Measurements from ENCODE around the gene GGNBP2.
A peak's percentile ranks its signal among the peaks of the same experiment; 100 is the strongest.

The GGNBP2 gene

GRCh38 chr17:36515837-36516236 is 28.9 kb upstream of the GGNBP2 start:
- DNase-seq (ENCODE audit: low read depth in 3 of 3): no peak

DNA sequence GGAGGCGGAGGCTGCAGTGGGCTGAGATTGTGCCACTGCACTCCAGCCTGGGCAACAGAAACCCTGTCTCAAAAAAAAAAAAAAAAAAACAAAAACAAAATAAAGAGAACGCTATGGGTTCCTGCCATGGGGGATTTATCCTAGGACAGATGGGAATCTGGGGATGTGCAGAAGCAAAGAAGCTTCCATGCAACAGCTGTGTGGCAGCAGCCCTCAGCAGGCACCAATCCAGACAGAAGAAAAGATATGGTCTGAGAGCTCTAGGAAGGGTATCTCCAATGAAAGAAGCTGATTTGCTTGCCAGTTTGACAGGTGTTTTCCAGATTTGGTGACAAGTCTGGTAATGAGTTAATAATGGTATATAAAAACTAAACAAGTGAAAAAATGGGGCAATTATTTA is 21.6 kb upstream of the GGNBP2 start:
- no peak for DNase-seq (ENCODE audit: low read depth in 3 of 3)

DNA sequence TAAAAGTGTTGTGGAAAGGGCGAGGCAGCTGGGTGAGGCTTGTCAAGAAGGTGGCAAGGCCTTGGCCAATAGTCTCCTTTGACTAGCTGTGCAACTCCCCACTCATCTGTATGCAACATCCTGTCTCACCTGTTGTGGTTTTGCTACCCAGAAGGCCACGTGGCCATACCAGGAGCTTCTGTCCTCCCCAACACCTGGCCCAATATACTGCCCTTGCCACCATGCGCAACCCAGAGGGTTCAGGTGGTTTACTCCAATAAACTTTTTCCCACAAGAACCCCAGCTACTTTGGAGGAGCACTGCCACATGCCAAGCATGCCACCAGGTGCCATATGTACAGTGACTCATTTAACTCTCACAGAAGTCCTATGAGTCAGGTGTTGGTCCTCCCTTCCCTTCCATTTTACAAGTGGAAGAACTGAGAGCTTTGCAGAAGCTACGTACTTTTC is 20.3 kb upstream of the GGNBP2 start:
- DNase-seq (ENCODE audit: low read depth in 3 of 3): no peak

DNA sequence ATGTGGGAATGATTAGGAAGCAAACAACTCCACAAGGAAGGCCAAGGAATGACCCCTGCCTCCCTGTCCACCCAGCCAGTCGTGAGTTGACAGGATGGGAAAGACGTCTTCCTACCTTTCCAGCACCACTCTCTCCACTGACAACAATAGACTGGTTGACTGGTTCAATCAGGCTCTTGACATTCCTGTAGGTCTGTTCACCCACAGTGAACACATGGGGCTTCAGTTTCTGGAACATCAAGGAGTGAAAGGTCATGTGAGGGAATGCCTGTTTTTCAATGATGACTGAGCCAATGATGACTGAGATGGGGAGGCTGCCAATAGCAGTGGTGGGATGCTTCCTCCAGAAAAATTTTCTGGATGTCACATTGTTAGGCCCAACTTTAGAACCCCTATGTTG is 19.6 kb upstream of the GGNBP2 start:
- no peak for DNase-seq (ENCODE audit: low read depth in 3 of 3)

DNA sequence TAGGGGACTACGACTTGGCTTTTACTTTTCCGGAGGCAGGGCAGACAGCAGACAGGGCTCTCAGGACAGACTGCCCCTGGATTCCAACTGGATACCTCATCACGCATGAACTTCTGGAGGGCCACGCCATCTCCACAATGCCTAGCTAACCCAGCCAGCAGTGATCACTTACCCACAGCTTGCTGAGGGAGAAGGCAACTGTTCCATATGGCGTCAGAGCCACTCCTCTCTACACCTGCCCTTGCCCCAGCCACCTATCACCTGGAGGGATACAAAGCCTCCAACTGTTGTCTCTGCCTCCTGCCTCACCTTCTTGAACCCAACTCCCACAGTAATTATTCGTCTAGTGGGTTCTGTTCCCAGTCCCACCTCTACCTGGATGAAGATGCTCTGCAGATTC is 18.8 kb upstream of the GGNBP2 start:
- DNase-seq (ENCODE audit: low read depth in 3 of 3): no peak

GRCh38 chr17:36527621-36528250 is 17.0 kb upstream of the GGNBP2 start:
- no peak for DNase-seq (ENCODE audit: low read depth in 3 of 3)

GRCh38 chr17:36529121-36529520 is 15.6 kb upstream of the GGNBP2 start:
- DNase-seq (ENCODE audit: low read depth in 3 of 3): no peak

- no peak for DNase-seq (ENCODE audit: low read depth in 3 of 3)
Measured at GRCh38 chr17:36532435-36532975, 12.2 kb upstream of the GGNBP2 start.

DNA sequence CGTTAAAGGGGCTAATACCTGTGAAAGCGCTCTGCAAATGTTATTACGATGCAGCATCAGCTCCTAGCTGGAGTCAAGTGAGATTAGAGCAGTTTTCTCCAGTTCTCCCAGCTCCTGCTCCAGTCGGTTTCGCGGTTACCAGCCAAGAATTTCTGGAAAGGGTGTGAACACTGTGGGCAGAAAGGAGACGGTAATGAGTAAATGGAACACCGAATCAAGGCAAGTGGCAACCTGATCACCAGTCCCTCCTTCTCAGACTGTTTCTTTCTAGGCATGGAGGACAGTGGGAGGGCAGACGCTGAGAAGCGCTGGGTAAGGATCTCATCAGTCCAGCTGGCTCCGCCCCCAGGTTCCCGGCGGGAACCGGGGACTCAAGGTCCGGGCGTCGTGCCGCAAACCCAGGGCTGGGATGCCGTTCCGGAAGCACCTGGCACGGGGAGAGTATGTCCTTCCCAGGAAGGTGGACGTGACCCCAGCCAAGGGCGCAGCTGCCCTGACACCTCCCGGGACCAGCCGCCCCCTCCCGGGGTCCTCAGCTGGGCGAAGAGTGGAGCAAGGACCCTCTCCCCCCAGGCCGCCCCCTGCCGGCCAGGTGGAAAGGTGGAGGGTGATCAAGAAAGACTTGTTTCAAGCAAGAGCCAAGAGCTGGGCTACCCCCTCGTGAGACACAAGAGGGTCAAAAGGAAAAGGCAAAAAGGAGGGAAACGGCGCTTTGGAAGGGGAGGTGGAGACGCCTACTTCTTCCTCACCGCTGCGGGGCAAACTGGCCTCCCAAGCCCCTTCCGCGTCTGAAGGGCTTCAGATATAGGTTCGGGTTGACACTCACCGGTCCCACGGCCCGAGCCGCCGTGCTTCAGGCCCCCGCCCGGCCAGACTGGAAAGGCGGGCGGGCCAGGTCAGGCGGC is 10.5 kb upstream of the GGNBP2 start:
- DNase-seq (ENCODE audit: low read depth in 3 of 3): peak in 2 of 3 experiments; percentile 31 to 39

- peak; percentile 77 to 80 (median 80) for DNase-seq (ENCODE audit: low read depth in 3 of 3)
Measured at GRCh38 chr17:36534840-36535668, 9.7 kb upstream of the GGNBP2 start, which contains the start of the genes MYO19 and PIGW. TSS of gene MYO19 (minus strand) at chr17:36534868. CDS start at chr17:36532538, 2,330 bp downstream. TSS of gene PIGW (plus strand) at chr17:36534987. CDS start at chr17:36537102, 2,115 bp downstream.

GRCh38 chr17:36535669-36536081 is 9.0 kb upstream of the GGNBP2 start:
- DNase-seq (ENCODE audit: low read depth in 3 of 3): no peak

- DNase-seq (ENCODE audit: low read depth in 3 of 3): no peak
Measured at GRCh38 chr17:36540696-36541095, 4.0 kb upstream of the GGNBP2 start.

DNA sequence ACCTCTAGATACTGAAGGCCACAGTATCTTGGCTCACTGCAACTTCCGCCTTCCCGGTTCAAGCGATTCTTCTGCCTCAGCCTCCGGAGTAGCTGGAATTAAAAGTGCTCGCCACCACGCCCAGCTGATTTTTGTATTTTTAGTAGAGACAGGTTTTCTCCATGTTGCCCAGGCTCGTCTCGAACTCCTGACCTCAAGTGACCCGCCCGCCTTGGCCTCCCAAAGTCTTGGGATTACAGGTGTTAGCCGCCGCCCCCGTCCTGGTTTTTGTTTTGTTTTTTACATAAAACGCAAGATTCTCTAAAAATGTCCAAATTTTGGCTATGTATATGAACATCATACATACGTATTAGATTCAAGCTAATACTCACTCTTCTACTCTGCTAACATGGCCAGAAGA is 2.0 kb upstream of the GGNBP2 start:
- no peak for DNase-seq (ENCODE audit: low read depth in 3 of 3)

DNA sequence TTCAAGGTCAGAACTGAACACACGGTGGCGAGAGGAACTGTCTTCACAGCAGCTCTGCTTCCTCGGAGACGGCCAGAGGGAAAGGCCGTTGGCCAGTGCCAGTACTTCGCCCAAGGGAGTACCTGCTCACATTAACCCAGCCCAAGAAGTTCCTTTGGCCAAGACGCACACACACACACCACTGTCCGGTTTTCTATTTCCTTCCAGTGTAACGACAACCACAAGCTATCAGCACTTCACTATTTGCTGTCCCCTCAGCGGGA is 744 bp upstream of the GGNBP2 start:
- DNase-seq (ENCODE audit: low read depth in 3 of 3): no peak

DNA sequence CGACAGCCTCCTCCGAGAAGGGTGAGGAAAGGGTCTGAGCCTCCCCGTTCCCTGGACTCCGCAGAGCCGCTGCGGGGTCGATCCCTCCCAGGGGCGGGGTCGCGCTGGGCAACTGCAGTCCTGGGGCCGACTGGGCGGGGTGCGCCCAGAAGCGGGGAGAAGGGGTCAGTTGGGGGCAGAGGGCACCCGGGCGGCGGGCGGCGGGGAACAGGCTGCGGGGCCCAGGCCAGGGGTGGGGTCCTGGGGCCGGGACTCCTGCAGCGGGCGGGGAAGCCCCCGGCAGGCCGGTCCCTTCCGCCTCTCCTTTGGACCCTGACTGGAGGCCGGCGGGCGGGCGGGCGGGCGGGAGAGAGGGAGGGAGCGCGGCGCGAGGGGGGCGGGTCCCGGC is 352 bp downstream of the GGNBP2 start:
- DNase-seq (ENCODE audit: low read depth in 3 of 3): peak in 1 of 3 experiments; percentile 59

DNA sequence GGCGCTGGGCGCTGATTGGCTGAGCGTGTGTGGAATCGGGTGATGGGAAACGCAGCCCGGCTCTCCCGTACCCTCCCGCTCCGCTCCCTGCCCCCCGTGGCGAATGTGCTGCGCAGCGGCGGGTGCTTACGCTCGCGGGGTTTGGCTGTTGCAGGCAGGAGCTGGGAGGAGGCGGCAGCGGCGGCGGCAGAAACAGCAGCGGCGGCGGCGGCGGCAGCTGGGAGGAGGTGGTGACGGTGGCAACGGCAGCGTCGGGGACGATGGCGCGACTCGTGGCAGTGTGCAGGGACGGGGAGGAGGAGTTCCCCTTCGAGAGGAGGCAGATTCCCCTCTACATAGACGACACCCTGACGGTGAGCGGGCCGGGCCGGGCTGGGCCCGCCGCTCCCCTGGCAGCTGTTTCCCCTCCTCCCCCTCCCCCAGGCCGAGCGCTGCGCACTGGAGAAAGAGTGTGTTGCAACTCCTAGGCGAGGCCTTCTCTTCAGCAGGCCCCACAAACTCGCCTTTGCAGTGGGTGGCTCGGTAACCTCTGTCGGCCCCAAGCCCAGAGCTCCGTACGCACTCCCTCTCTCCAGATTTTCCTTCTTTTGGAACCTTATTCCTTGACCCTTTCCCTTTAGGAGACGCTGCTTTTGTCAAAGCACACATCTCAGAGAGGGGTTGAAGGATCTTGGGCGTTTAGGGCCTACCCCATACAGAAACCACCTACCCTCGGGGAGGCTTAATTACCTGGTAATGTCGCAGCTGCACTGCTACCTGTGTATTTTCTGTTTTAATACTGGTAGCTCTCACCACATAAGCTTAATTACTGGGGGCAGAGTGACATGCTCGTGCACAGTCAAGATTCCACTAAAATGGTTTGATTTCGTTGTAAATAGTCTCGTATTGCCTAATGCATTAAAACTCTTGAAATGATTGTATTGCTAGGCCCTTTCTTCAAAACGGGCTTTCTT is 1.0 kb downstream of the GGNBP2 start:
- DNase-seq (ENCODE audit: low read depth in 3 of 3): peak; percentile 90 to 95 (median 92)

GRCh38 chr17:36546418-36547093 is 1.8 kb downstream of the GGNBP2 start:
- DNase-seq (ENCODE audit: low read depth in 3 of 3): no peak

DNA sequence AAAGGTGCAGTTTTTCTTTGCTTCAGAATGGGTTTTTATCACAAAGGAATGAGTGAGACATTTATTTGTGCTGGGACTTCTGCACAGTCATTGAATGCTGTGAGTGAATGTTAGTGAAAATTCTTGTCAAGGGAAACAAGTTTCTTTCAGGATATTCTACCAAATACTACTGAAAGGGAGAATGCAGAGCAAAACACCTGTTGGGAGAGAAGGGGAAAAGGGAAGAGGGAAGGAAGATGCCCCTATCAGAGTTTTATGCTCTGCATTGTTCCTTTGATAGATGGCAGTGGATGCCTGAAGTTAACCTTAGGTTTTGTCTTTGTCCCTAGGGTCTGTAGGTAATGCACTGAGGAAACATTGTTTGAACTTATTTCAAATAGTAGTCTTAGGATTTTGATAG is 3.1 kb downstream of the GGNBP2 start:
- no peak for DNase-seq (ENCODE audit: low read depth in 3 of 3)

DNA sequence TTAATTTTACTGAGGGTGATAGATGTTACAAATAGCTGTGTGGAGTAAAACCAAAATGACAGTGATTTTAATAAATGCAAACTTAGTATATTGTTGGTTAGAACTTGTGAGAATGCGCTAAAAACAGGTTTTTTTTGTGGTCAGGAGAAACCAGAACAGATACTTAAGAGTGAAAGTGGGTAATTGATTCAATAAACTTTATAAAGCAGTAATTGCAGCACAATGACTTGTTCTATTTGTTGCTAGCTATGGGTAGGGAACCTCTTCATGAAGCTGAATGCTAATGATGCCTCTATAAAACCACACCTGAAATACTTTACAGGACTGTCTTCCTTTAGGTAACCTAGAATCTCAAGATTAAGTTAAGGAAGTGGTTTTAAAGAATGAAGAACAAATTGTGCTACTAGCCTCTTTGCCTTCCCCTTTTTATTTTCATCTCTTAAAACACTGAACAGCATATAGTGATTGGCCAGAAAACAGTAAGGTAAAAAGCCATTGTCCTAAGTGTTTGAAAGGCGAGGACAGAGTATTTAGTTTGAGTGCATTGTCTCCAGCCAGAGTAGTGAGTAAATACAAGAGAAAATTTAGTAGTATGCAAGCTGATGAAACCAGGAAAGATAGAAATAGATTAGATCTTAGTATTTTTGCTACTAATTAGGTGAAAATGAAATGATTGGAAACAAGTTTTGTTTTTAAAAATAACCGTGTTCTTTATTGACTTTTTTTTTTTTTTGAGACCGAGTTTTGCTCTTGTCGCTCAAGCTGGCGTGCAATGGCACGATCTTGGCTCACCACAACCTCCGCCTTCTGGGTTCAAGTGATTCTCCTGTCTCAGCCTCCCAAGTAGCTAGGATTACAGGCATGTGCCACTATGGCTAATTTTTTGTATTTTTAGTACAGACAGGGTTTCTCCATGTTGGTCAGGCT is 6.0 kb downstream of the GGNBP2 start:
- no peak for DNase-seq (ENCODE audit: low read depth in 3 of 3)

All from stimulated activated CD4-positive, alpha-beta T cell treated with anti-CD3 and anti-CD28 coated beads, TNF-alpha, amount 100 ng/mL, for 4 hours (primary cell).